Ovary (tissue), 9 donors: ENCODE measurements around the gene DCP1B. TPM values are rescaled to one million over a fixed set of nuclear protein-coding genes. Genes with fewer than 3 reads are reported as not detected.

Experiments used
- DNase-seq, 5 donors: peaks; one replicate each; pipeline ENCODE4 v3.0.0-alpha.2; 2019 to 2020
- H3K27ac ChIP-seq, 2 donors: fragments of 200-600 bp; one replicate each; pipeline versions ENCODE4 v1.5.1 to v1.8.0; 2019 to 2022
- H3K27me3 ChIP-seq: fragments of 200-600 bp; one replicate; pipeline ENCODE4 v1.8.0; 2022
- H3K36me3 ChIP-seq: fragments of 200-600 bp; sonication (generic); one replicate; pipeline ENCODE4 v1.5.1; 2019
- H3K4me1 ChIP-seq: one replicate; pipeline ENCODE4 v1.8.1; 2013; ENCODE audit warnings: mild to moderate bottlenecking, moderate library complexity; ENCODE audit not compliant: insufficient read depth
- H3K4me3 ChIP-seq: fragments of 200-600 bp; sonication (generic); one replicate; pipeline ENCODE4 v1.5.1; 2017
- H3K9me3 ChIP-seq, 2 donors: fragments of 200-600 bp in 1 of 2; sonication (generic) in 1 of 2; one replicate each; pipeline versions ENCODE4 v1.5.1 to v1.8.1; 2013 to 2019; ENCODE audit warnings: mild to moderate bottlenecking in 1 of 2, moderate library complexity in 1 of 2
- EP300 ChIP-seq: sonication (generic); formaldehyde crosslinking; IDR thresholded peaks from one replicate; pipeline ENCODE4 v1.6.1; 2017; ENCODE audit warnings: antibody characterized with exemption
- POLR2A ChIP-seq: fragments of 450-650 bp; IDR thresholded peaks from one replicate; pipeline ENCODE4 v1.6.1; 2017; ENCODE audit warnings: antibody characterized with exemption, mild to moderate bottlenecking, moderate library complexity
- WGBS, 3 donors: extraction: QIAGEN DNeasy Blood & Tissue Kit in 1 of 3; methylation state at CpG; one replicate each; pipeline versions ENCODE4 v1.1.5 to v1.1.7; 2013 to 2017; 5-methylcytosine and 5-hydroxymethylcytosine counted together
- intact Hi-C, 4 donors: fragments of 100-400 bp; cut with DNase I; formaldehyde crosslinking; loops; one replicate each; pipeline versions ENCODE4 v1.11.0 to v1.15.1; 2022 to 2023
- polyA plus RNA-seq, 2 donors: library from polyadenylated mRNA; stranded (reverse); fragments of 200-250 nt in 1 of 2; fragments of 350-450 nt in 1 of 2; fragmentation: Illumina TruSeq in 1 of 2; extraction: RNeasy Lipid Tissue Mini Kit (QIAGEN cat#74804) in 1 of 2; gene quantifications; one replicate each; pipeline ENCODE4 v1.2.3, GENCODE V29; 2013 to 2014
- total RNA-seq, 7 donors: library from RNA; depleted of rRNA in 2 of 7; stranded (reverse); fragments of >200 nt in 2 of 7; fragmentation: NEBNext Ultra II Directional in 3 of 7; extraction: Animal tissue kit (Norgen Biotek cat#: 25700) in 3 of 7; gene quantifications; one replicate each; pipeline versions ENCODE4 v1.1.0 to v1.2.4, GENCODE V29; 2016 to 2023
- TF ChIP-seq, protein P1 (sequence below), 3 donors: fragments of 450-650 bp in 2 of 3; fragments of 200-600 bp in 1 of 3; IDR thresholded peaks; one replicate each; pipeline versions ENCODE4 v1.5.1 to v1.8.0; 2016 to 2022; ENCODE audit warnings: antibody characterized with exemption in 3 of 3, mild to moderate bottlenecking in 1 of 3
- donor health status: DM: no; HTN: no; CAD: no; lungs with moderate emphysema.
- donor health status: DM: no; HTN: no; CAD: no.
- donor health status: Bipolar disorder and iron deficiency.
- donor health status: DM: yes; HTN: yes; CAD: no.
- donor health status: DM: no; HTN: no; CAD: no.
- donor health status: DM: yes; HTN: yes; CAD: no.

The DCP1B gene
- total and polyA plus RNA-seq, 9 donors, result 13.5 to 22.9 (median 17.2) TPM

- TF ChIP-seq POLR2A, result no peak
- TF ChIP-seq, protein P1, sequence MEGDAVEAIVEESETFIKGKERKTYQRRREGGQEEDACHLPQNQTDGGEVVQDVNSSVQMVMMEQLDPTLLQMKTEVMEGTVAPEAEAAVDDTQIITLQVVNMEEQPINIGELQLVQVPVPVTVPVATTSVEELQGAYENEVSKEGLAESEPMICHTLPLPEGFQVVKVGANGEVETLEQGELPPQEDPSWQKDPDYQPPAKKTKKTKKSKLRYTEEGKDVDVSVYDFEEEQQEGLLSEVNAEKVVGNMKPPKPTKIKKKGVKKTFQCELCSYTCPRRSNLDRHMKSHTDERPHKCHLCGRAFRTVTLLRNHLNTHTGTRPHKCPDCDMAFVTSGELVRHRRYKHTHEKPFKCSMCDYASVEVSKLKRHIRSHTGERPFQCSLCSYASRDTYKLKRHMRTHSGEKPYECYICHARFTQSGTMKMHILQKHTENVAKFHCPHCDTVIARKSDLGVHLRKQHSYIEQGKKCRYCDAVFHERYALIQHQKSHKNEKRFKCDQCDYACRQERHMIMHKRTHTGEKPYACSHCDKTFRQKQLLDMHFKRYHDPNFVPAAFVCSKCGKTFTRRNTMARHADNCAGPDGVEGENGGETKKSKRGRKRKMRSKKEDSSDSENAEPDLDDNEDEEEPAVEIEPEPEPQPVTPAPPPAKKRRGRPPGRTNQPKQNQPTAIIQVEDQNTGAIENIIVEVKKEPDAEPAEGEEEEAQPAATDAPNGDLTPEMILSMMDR (IDR thresholded peaks at IDR 0.05), result no peak
- intact Hi-C loops, result loop anchor here in 1 of 4 donors (10.0 kb wide), 1 partner anchor 96 kb away; the partner anchor contains the start of gene LRTM2
- Histone ChIP-seq H3K36me3 (no peaks in the 10 kb centered on the region), H3K4me1 (peaks cover 5% of the 10 kb centered on the region), H3K9me3 (no peaks in the 10 kb centered on the region), H3K4me3 (no peak overlapping the region), H3K27ac (no peak overlapping the region), H3K27me3 (no peaks in the 10 kb centered on the region)
- no peak for DNase-seq
- 93 to 95% (median 93%) methylated on average over 13 of the region's 13 CpGs for WGBS, 3 donors
Observed at GRCh38 chr12:1920436-1920835, 83.8 kb downstream of the DCP1B start.

DNA sequence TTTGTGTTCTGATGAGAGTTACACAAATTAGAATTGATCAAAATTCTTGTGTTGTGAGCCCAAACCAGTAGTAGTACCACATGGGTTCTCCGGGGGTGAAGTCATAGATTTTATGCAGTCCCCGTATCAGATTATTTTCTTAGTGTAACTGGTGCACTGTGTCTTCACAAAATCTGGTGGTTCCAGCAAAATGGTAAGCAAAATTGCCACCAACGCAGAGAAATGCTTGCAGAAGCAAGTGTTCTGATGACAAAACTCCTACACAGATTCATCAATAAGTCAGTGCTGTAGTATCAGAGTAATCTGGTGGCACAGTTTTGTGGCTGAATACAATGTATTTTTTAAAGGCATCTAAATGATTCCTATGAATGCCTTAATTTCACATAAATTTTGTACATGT lies 84.5 kb downstream of the DCP1B start:
- H3K4me3 ChIP-seq, result no peak overlapping the region
- intact Hi-C loops, result loop anchor here in 1 of 4 donors (10.0 kb wide), 1 partner anchor 95 kb away; the partner anchor contains the start of gene LRTM2
- H3K27me3 ChIP-seq, result no peaks in the 10 kb centered on the region
- H3K4me1 ChIP-seq, result peaks cover 5% of the 10 kb centered on the region
- 94 to 96% (median 95%) methylated on average over 3 of the region's 3 CpGs for WGBS, 3 donors
- DNase-seq, result no peak
- H3K36me3 ChIP-seq, result no peaks in the 10 kb centered on the region
- H3K27ac ChIP-seq, result no peak overlapping the region
- TF ChIP-seq POLR2A, result no peak
- TF ChIP-seq, protein P1 (IDR thresholded peaks at IDR 0.05), result no peak
- no peak for TF ChIP-seq EP300
- no peaks in the 10 kb centered on the region for H3K9me3 ChIP-seq

GRCh38 chr12:1919284-1919683 lies 85.0 kb downstream of the DCP1B start:
- no peak for TF ChIP-seq POLR2A
- TF ChIP-seq EP300, result no peak
- TF ChIP-seq, protein P1 (IDR thresholded peaks at IDR 0.05), result no peak
- Histone ChIP-seq H3K4me1 (peaks cover 5% of the 10 kb centered on the region), H3K9me3 (no peaks in the 10 kb centered on the region), H3K36me3 (no peaks in the 10 kb centered on the region), H3K4me3 (no peak overlapping the region), H3K27me3 (no peaks in the 10 kb centered on the region), H3K27ac (no peak overlapping the region)
- intact Hi-C loops, result no loop called here
- WGBS, 3 donors, result 84 to 92% (median 87%) methylated on average over 5 of the region's 5 CpGs
- peak in 1 of 5 donors; percentile 5 for DNase-seq

DNA sequence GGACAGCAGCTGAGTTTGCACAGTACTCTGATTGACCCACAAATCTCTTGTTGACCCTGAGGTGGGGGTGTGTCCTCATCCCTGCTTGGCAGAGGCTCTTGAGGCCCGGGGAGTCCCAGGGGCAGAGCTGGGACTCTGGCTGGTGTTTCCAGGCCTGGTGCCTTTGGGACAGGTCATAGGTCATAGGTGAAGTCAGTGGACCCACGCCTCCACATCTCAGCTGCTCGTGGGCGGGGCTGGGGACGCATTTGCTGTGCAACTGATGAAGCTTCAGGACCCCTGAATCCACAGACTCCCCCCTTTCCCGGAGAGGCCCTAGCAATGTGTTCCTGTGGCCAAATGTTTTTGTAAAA lies 85.4 kb downstream of the DCP1B start:
- H3K4me3 ChIP-seq, result no peak overlapping the region
- TF ChIP-seq POLR2A (no peak), EP300 (no peak)
- TF ChIP-seq, protein P1 (IDR thresholded peaks at IDR 0.05), result no peak
- peaks cover 5% of the 10 kb centered on the region for H3K4me1 ChIP-seq
- no peaks in the 10 kb centered on the region for H3K36me3 ChIP-seq
- H3K9me3 ChIP-seq, result no peaks in the 10 kb centered on the region
- intact Hi-C loops, result no loop called here
- no peak overlapping the region for H3K27ac ChIP-seq
- peak in 1 of 5 donors; percentile 5 for DNase-seq
- H3K27me3 ChIP-seq, result no peaks in the 10 kb centered on the region
- 56 to 66% (median 63%) methylated on average over 6 of the region's 6 CpGs for WGBS, 3 donors
